ENCODE results near the gene ECI1. TPM values are rescaled to one million over a fixed set of nuclear protein-coding genes. Genes with fewer than 3 reads are reported as not detected.
A peak's percentile ranks its signal among the peaks of the same experiment; 100 is the strongest.
"Not testable (repeated sequence)": the region's sequence is repeated elsewhere in the genome, so short reads cannot be mapped to it uniquely, and the experiment has no call there.

The ECI1 gene
- total RNA-seq, 2 donors from 2014 or later, result 124 to 128 TPM

DNA sequence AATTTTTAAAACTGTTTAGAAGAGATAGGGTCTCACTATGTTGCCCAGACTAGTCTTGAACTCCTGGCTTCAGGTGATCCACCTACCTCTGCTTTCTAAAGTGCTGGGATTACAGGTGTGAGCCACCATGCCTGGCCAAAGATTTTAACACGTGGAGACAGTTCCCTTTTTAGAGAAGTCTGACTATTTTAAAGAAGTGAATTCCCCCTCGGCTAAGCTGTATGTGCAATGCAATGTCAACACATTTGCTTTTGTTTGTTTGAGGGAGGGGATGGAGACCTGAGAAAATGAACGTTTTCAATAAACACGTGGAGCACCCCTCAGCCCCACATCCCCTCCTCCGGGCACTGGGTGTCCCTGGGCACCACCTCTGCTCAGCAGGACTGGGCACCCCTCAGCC lies 30.9 kb upstream of the ECI1 start:
- intact Hi-C loops (cut with DNase I), result no loop called here
- ATAC-seq (no peak), DNase-seq (no peak)

DNA sequence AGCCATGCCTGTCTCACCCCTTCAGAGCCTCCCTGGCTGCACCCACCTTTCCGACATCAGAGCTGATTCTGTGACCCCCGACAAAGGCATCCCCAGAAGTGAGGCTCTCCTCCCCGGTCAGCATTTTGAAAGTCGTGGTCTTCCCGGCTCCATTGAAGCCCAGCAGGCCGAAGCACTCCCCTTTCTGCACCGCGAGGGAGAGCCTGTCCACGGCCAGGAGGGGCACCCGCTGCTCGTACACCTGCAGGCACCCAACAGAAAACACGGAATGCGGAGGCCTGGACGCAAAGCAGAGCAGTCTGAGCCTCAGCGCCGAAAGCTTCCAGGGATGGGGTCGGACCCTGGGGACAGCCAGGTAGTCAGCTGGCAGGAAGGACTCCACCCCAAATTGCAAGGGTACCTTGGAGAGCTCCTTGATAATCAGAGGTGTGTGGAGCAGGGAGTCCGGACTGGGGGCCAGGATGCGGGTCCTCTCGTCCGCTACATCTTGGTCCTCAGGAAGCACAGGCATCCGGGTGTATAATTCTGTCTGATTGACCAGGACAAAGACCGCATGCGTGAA lies 29.7 kb upstream of the ECI1 start:
- DNase-seq (no peak), ATAC-seq (no peak)
- intact Hi-C loops (cut with DNase I), result no loop called here

DNA sequence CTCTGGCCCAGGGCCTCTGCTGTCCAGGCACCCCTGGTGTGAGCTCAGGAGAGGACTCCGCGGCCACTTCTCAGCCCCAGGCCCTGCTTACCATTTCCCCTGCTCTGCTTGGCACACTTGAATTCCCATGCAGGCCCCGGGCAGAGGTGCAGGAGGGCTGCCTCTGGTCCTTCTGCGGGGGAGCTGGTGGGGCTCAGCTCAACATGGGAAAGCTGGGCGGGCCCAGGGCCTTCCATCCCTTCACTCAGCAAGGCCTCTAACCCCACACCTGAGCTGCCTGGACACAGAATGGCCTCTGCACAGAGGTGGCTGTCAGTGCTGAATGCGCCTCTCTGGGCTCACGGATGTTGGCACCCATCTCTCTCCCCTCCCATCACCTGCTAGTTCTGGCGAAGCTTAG lies 29.1 kb upstream of the ECI1 start:
- no peak for ATAC-seq
- intact Hi-C loops (cut with DNase I), result no loop called here
- no peak for DNase-seq

DNA sequence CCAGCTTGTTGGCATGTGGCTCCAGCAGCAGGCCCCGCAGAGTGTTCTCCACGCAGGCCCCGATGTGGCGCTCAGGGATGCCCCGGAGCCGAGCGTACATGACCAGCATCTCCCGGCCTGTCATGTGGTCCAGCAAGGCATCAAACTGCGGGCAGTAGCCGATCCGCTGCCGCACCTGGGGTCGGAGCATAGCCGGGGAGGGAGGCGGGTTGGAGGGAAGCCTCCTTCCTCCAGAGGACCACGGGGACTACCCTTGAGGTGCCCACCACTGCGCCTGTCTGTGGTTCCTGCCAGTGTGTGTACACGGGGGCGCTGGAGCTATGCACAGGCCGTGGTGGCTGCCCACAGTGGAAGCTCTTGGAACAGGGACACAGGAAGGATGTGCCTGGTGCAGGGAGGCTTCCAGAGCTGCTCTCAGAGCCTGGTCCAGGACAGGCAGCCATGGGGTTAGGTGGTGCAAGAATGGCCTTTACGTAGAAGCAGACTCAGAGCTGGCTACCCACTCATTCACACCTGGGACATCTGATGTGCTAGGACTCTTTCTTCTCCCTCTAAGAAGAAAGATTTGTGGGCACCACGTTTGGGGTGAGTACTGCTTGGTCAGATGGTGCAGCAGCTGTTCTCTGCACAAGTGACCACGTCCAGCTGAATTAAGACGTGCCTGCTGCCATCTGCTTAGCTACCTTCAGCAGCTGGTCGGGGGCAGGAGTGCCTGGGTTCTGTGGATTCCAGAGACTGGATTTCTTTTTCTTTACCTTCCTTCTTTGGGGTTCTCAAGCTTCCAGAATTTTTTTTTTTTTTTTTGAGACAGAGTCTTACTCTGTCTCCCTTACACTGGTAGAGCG lies 27.8 kb upstream of the ECI1 start:
- intact Hi-C loops (cut with DNase I), result no loop called here
- DNase-seq, result no peak
- no peak for ATAC-seq

DNA sequence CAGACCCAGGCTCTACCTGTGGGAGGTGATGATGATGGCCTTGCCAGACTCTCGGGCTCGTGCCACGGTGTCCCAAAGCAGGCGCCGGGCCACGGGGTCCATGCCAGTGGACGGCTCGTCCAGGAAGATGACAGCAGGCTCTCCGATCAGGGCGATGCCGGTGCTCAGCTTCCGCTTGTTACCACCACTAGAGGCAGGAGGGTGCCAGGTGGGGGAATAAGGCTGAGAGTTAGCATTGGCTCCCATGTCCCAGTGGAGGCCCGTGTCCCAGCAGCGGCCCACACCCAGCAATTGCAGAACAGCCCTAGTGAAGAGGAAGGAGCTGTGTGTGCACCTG lies 26.9 kb upstream of the ECI1 start:
- intact Hi-C loops (cut with DNase I), result no loop called here
- no peak for DNase-seq

DNA sequence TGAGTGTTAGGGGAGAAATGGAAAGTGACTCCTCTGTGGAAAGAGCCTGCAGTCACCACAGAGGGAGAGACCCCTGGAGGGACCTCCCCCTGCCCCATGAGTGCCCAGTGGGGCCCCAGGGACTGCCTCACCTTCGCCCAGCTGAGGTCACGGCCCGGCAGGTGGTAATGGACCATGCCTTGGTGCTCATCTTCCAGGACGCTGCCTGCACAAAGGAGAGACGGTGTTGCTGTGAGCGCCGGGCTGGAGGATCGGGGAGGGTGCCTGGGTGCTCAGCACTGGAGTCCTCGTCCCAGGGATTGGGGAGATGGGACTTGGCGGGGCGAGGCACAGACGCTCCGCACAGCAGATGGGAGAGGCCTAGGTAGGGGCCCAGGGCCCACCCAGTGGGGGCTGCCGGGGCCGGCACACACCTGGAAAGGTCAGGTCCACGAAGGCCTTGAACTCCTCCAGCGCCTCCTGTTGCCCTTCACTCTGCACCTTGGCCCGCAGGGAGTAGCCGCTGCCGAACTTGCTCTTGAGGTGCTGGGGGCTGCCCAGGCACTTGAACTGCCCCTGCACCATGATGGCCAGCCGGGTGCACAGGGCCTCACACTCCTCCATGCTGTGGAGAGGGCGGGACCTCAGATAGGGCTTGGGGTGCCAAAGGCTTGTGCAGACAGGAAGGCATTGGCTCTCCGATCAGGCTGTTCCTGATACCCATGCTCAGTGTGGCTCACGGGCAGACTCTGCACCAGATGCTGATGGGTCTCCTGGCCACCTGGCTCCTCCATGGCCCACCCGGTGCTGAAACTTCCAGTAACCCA lies 26.3 kb upstream of the ECI1 start:
- intact Hi-C loops (cut with DNase I), result no loop called here
- ATAC-seq, result no peak
- no peak for DNase-seq

More for the DNA sequence above, 26.9 kb upstream of the ECI1 start:
- no peak for ATAC-seq

DNA sequence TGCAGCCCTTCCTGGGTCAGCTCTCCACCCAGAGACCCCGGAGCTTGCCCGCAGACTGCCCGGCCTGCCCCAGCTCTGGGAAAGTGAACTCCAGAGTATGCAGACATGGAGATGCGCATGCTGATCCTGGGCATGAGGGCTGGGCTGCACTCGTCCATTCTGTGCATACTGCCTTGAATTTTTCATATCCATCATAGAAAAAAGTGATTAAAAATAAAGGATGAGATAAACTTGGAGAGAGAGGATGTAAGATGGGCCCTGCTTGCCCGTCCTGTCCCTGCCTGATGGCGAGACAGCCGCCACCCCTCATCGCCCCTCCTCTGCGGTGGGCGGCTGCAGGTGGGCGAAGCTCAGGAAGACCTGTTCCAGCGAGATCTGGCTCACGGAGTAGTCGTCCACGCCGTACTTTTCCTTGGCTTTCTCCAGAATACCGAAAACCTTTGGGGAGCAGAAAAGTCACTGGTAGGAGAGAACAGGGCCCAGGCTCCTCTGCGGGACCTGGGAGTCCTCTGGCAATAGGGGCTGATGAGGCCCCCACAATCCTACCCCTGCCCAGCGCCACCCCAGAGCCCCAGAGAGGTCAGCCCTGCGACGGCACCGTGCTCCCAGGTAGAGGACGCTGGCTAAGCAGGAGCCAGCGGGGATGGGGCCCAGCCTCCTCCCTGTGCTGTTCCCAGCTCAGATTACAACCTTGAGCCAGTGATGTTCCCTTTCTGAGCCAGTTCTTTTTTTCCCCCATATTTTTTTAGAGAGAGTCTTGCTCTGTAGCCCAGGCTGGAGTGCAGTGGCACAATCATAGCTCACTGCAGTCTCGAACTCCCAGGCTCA lies 25.2 kb upstream of the ECI1 start:
- ATAC-seq (no peak), DNase-seq (no peak)
- intact Hi-C loops (cut with DNase I), result no loop called here

DNA sequence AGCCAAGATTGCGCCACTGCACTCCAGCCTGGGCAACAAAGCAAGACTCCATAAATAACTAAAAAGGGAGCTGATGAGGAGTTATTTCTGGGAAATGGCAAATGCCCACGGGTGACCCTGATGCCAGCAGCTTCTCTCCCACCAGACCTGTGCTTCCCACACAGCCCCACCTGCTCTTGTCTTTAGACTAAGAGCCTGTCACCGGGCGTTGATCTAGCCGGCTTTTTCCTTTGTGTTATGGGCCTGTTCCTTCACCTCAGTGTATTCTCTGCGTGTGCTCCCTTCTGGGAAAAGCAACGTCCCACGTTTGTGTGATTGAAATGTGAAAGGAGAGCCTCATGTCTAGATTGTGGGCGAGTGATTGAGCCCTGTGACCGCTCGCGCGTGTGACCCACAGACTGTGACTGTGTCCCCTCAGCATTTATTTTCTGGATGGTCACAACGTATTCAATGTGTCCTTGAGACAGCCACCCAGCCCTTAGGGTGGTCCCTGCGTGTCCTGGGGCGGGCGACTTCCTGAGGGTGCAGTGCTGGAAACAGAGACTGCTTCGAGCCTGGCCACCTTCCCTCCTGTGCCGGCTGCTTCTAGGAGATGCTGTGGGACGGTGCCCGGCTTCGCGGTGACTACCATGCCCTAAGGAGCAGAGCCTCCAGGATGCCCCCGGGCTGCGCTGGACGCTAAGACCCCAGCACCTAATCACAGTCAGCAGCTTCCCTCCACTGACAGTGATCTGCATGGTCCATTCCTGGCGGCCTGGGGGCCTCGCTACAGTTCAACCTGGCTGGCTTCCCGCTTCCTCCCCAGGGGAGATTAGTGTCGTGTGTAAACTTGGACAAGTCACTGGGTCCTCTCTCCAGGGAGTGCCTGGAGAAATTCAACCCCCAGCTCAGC lies 24.3 kb upstream of the ECI1 start:
- intact Hi-C loops (cut with DNase I), result no loop called here
- ATAC-seq, result no peak
- no peak for DNase-seq

DNA sequence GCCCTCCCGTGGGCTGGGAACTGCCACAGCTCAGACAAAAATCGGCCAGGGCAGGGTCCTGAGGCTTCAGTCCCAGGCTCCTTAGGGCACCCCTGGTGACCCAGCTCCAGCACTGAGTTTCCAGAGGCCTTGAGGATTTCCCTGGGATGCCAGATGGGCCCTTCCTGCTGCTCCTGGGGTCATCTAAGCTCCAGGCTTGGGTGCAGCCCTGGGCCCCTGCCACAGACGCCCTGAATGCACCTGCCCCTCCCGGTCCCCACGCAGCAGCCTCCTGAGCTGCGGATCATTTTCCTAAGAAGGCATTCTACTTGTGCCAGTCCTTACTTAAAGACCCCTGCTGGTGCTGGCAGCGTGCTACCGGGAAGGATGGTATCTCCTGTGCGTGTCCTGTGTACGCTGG lies 22.5 kb upstream of the ECI1 start:
- DNase-seq (no peak), ATAC-seq (no peak)
- intact Hi-C loops (cut with DNase I), result no loop called here

DNA sequence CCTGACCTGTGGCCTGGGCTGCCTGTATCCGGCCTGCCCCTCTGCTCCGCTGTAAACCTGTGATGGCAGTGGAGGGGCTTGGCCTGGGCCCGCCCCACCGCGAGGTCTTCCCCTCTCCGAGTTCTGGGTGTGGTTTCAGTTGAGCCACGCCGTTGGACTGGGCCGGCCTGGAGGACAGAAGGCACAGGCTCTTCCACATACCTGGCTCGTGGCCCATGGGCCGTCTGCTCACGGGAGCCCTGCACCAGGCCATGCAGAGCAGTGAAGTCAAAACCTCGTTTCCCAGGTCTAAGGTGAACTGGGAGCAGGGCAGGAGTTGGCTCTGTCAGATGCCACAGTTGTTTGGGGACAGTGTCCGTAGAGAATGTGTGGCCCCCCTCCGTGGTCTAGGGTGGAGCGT lies 22.1 kb upstream of the ECI1 start:
- intact Hi-C loops (cut with DNase I), result no loop called here
- ATAC-seq (no peak), DNase-seq (no peak)

DNA sequence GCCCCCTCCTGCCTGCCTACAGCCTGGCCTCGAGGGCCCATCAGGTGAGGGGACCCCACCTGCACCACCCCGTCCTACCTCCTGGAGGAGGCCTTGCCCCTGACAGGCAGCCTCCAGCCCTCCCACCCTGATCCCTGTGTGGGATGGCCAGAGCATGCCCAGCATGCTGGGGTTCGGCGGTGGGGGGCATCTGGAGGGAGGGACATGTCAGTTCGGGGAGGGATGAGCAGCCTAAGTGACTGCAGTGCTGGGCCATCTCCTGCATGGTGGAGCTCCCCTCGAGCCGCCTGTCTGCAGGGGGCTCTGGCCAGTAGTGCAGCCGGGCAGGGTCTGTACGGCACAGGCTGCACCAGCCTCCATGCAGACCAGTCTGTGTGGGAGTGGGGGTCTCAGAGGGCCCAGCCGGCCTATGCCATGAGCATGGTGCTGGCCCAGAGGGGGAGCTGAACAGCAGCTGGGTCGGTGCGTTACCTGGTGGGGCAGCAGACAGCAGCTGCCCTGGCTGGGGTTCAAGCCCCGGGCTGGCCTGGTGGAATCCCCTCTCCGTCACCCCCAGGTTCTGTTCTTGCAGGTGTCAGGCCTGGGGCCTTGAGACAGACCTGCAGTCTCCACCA lies 20.6 kb upstream of the ECI1 start:
- intact Hi-C loops (cut with DNase I), result no loop called here
- no peak for DNase-seq
- ATAC-seq, result no peak

DNA sequence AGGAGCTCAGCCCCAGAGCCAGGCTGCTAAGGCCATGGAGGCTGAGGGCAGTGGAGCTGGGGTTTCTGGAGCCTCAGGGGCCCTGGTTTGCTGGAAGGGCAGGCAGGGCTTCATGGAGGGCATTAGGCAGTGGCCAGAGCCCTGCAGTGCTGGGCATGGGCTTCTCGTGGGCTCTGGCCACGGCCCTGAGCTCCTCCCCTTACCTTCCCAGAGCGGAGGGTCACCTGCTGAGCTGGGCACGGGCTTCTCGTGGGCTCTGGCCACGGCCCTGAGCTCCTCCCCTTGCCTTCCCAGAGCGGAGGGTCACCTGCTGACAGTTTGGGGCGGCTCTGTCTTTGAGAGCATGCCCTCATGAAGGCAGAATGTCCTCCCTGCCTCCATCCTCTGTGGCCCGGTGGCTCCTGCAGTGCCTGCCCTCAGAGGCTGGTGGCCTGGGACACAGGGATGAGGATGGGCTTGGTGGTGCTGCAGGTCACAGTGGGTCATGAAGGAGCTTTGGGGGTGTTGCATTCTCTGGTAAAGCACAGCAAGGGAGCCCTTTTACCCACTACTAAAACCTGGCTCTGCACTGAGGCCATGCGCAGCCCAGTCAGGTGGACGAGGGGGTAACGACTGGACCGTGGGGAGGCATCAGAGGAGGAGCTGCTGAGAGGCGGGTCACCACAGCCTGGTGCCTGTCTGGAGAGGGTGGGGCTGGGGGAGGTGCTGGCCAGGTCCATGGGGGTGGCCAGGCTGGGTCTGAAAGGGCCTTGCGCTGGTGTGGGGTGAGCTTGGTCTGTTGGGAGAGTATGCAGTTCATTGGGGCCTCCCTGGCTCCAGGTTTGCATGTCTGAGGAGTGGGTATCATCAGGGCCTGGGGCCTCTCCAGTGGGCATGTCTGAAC lies 19.4 kb upstream of the ECI1 start:
- ATAC-seq (no peak), DNase-seq (no peak)
- intact Hi-C loops (cut with DNase I), result no loop called here

DNA sequence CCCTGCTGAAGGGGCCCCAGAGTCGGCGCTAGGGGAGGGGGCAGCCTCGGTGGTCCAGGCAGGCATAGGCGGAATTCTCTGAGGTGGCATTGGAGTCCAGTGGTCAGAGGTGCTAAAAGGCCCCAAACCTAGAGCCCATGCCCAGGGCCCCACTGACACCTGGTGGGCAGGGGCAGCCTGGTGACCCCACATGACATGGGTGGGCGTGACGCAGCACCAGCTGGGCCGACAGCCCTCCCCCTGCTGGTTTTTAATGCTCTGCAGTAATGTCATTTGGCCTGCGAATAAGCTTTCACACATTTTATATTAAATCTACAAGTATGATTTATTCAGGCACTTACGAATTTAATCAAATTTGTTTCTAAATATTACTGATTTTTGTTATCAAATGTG lies 18.7 kb upstream of the ECI1 start:
- no peak for DNase-seq
- intact Hi-C loops (cut with DNase I), result no loop called here
- no peak for ATAC-seq

DNA sequence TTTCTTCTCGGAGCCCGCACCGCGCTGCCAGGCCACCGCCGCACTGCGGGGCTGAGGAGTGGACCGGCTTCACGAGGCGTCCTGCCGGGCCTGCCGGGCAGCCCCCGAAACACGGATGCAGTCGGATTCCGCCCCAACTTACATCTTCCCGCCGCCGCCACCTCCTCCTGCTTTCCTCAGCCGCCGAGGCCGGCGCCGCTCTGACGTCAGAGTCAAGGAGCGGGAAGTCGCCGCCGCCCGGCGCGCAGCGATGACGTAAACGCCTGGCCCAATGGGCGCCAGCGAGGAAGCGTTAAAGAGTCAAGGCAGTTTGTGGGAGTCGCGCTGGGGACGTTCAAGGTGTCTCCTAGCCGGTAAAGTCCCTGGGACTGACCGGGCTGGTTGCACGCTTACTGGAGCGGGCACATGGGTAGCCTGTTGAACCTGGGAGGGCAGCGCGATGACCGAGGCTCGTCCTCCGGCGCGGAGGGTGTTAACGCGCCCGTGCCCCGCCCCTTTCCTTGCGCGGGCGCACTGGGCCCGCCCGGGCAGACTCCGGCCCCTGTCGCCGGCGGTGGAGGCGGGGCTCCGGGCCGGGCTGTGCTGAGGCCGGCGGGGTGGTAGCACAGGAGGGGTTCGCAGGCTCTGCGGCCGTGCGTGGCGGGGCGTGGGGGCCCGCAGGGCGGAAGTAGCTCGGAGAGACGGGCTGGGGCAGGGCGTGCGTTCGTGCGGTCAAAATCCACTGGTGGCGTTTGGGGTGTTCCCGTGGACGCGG lies 16.7 kb upstream of the ECI1 start, which contains the start of gene RNPS1:
Gene RNPS1 (minus strand): TSS at position 214 of the 754 bp plus-strand sequence. CDS start 3,483 bp downstream, outside the sequence.
- intact Hi-C loops (cut with DNase I), result no loop called here
- DNase-seq (peak; percentile 98), ATAC-seq (peak; percentile 97 to 98)

DNA sequence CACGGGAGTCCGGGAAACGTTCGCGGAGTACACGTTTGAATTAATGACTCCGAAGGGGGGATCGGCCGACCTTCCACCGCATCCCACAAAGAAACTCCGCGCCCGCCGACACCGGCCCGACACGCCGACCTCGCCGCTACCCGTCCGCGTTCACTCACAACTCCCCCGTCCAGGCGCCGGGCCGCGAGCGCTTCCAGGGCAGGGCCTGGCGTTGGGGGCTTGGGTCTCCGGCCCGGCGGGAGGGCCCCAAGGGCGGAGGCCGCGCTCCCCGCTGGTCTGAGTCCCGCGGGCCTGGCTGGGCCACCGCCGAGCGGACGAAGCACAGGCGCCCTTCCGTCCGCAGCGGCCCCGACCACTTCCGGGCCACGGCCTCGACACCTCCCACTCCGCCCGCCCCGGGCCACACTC lies 16.1 kb upstream of the ECI1 start:
- intact Hi-C loops (cut with DNase I), result not testable (repeated sequence)

DNA sequence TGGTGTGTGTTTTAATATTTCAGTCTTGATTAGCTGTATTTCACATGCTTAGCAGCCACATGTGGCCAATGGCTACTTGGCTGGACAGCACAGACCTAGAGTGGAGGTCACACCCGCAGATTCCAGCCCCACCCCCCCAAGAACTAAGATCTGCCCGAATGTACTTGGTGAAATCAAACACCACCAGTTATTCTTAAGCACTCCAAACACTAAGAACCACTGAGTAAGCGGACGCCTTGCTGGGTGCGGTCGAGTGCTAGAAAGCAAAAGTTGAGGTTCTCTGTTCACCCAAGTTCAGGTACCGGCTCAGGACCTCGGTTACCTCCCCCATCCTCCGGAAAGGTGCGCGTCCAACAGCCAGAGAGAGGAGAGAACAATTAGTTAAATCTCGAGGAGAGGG lies 15.5 kb upstream of the ECI1 start:
- intact Hi-C loops (cut with DNase I); ATAC-seq: not testable (repeated sequence)
- DNase-seq, result peak; percentile 13

More for the DNA sequence above, 16.1 kb upstream of the ECI1 start:
- peak; percentile 89 to 90 for ATAC-seq
- DNase-seq, result not testable (repeated sequence)
